HG03196 (cell line): ENCODE data around the gene MCOLN2.
"Not testable (repeated sequence)": the region's sequence is repeated elsewhere in the genome, so short reads cannot be mapped to it uniquely, and the experiment has no call there.

ENCODE experiments used
- ATAC-seq: cut with Tn5 transposase; IDR thresholded peaks from one replicate; pipeline ENCODE4 v1.9.1; 2021; ENCODE audit not compliant: unreplicated experiment

The MCOLN2 gene

GRCh38 chr1:84944767-84945486 is 52.0 kb downstream of the MCOLN2 start:
- ATAC-seq: peak; percentile 84

GRCh38 chr1:84941843-84942242 is 55.1 kb downstream of the MCOLN2 start:
- ATAC-seq: no peak

- no peak for ATAC-seq
Observed at GRCh38 chr1:84940481-84940880, 56.4 kb downstream of the MCOLN2 start.

- ATAC-seq: no peak
Observed at GRCh38 chr1:84939761-84940160, 57.2 kb downstream of the MCOLN2 start.

- no peak for ATAC-seq
Observed at GRCh38 chr1:84939151-84939550, 57.8 kb downstream of the MCOLN2 start.

- ATAC-seq: no peak
Observed at GRCh38 chr1:84936116-84936810, 60.6 kb downstream of the MCOLN2 start.

- ATAC-seq: no peak
Observed at GRCh38 chr1:84933011-84933611, 63.8 kb downstream of the MCOLN2 start.

- ATAC-seq: no peak
Observed at GRCh38 chr1:84930831-84931230, 66.1 kb downstream of the MCOLN2 start.

GRCh38 chr1:84930329-84930728 is 66.6 kb downstream of the MCOLN2 start:
- no peak for ATAC-seq

GRCh38 chr1:84929581-84929980 is 67.3 kb downstream of the MCOLN2 start:
- no peak for ATAC-seq

- no peak for ATAC-seq
Observed at GRCh38 chr1:84928979-84929378, 67.9 kb downstream of the MCOLN2 start.

- ATAC-seq: no peak
Observed at GRCh38 chr1:84923317-84923716, 73.6 kb downstream of the MCOLN2 start.

- no peak for ATAC-seq
Observed at GRCh38 chr1:84920159-84920558, 76.8 kb downstream of the MCOLN2 start.

GRCh38 chr1:84919461-84919970 is 77.4 kb downstream of the MCOLN2 start:
- no peak for ATAC-seq

GRCh38 chr1:84918726-84919336 is 78.1 kb downstream of the MCOLN2 start:
- no peak for ATAC-seq

GRCh38 chr1:84916897-84917296 is 80.0 kb downstream of the MCOLN2 start:
- ATAC-seq: no peak

GRCh38 chr1:84913555-84913892 is 83.4 kb downstream of the MCOLN2 start:
- ATAC-seq: no peak

GRCh38 chr1:84912726-84913554 is 84.0 kb downstream of the MCOLN2 start:
- ATAC-seq: no peak

GRCh38 chr1:84908746-84909464 is 88.0 kb downstream of the MCOLN2 start:
- not testable (repeated sequence) for ATAC-seq
